NCI-H82 treated with DMSO at 0.1 percent for 48 hours (cell line): ENCODE data around the gene FAM237A.

Experiments
- DNase-seq: peaks from one replicate; lab custom pipeline; 2025; ENCODE audit not compliant: unreplicated experiment; lab: John Stamatoyannopoulos, UW

FAM237A gene

DNA sequence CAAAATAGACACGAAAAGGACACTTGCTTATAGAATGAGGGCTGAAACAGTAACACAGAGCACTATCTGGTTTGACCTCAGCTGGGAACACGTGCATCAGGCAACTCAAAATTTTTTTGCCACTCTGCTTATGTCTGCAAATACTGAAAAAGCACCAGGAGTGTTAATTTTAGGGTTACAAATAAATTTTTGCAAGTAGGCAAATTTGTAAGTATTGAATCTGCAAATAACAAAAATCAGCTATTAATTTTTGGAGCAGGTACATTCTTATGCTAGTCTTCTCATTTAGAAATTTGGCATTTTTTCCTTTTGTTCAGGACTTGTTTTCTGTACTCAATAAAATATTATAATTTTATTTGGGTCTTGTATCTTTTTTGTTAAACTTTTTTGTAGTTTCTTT is 46.2 kb downstream of the FAM237A start:
- DNase-seq = no peak

DNA sequence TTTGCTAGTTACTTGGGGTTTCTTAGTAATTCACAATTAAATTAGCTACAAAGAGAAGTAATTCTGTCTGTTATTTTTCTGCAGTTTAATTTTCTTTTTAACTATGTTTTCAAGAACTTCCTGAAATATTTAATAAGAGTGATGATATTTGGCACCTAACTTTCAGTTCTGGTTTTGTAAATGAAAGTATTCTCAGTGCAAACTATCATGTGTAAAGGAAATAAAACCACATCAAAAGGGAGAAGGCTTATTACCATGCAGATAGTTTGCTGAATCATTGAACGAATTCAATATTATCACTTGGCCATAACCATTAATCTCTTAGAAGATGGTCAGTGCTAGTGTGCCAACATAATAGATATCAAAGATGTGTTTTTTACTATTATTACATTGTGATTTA is 46.7 kb downstream of the FAM237A start:
- DNase-seq = no peak

DNA sequence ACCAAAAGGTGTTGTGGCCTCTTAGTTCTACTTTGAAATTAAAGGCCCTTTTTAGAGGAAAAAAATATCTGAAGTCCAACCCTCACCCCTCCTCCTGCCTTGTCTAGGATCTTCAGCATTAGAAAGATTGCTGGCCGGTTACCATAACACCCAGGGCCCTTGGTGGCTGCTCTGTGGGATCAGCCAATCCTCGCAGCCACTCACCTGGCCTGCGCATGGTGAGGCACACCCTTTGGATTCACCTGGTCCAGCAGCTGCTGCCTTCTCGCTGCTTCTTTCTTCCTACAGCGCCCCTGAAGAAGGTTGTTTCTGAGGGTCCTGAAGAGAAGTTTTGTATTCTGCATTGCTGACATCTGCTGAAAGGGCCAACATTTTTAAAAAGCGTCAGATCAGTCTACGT is 50.7 kb downstream of the FAM237A start:
- no peak for DNase-seq

DNA sequence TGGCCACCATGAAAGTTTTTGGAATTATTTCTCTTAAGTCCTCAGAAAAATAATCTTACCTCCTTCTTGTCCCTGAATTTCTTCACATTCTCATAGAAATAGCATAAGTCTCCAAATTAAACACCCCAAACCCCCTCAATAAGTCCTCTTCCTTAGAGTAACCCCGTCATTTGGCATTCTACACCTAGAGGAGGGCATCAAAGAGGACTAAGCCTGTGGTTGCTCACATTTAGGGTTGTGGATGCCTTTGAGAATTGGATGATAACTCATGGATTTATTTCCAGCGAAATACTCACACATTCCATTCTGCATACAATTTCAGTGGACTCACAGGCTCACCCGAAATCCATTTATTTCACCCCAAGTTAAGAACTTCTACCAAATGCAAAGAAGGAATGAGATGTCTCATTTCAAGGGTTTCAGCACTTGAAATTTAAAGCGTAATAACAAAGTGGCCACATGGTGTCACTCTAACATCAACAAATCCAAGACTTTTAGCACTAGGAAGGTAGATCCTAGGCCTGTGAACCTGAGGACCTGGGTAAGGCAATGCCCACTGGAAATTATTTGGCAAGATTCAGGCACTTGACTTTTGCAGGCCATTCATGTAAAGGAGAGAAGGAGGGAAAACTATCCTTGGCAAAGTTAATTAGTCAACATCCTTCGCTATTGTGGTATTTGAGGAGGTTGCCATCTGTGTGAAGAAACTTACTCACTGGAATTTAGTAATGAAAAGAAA is 51.3 kb downstream of the FAM237A start:
- DNase-seq = peak; percentile 33

DNA sequence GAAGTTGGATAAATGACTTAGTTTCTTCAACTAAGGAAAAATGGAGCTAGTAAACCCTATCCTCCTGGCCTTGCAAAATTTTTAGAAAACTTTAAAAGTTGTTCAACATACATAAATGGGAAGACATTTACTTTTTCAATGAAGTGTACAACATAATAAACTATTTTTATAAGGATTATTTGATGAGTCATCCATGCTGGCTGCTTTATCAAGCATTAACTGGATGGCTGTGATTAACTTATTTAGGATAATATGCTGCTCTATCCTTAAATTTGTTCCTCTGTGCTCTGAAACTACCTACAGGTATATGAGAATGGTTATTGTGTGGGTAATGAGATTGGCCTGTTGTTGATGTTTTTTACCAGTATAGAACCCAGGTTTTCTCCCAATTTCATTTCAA is 54.6 kb downstream of the FAM237A start:
- no peak for DNase-seq

DNA sequence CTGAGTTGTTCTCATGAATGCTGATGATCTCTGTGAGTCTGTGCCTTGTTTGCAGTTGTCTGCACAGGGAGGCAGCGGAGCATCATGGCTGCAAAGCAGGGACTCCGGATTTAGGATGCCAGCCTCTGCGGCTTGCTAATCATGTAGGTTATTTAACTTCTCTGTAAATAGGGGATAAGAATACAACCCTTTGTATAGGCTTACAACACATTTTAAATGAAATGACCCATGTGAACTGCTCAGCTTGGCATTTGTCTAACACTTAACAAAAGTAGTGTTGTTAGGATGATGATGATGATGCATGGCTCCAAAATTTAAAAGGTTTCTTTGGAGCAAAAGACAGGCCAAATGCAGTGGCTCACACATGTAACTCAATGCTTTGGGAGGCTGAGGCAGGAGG is 56.5 kb downstream of the FAM237A start:
- DNase-seq = no peak
